B cell (primary cell): ENCODE measurements around the gene OR13J1.

Experiments
- CTCF ChIP-seq: fragments of 200-600 bp; IDR thresholded peaks from one replicate; pipeline ENCODE4 v1.8.0; 2022; ENCODE audit warnings: antibody characterized with exemption, mild to moderate bottlenecking
- EZH2 ChIP-seq: IDR thresholded peaks from 2 replicates; pipeline ENCODE4 v1.6.1; 2012; ENCODE audit warnings: borderline replicate concordance, low read depth, mild to moderate bottlenecking, moderate library complexity, low read length; ENCODE audit not compliant: insufficient read depth, poor library complexity, severe bottlenecking

GRCh38 chr9:35917261-35917660 lies 47.1 kb upstream of the OR13J1 start:
- TF ChIP-seq CTCF (no peak), EZH2 (no peak)
